Measurements from ENCODE around the gene UCK1. TPM values are rescaled to one million over a fixed set of nuclear protein-coding genes. Genes with fewer than 3 reads are reported as not detected.

UCK1 gene
- total RNA-seq, 1 experiment from 2014 or later, result 44.0 TPM

DNA sequence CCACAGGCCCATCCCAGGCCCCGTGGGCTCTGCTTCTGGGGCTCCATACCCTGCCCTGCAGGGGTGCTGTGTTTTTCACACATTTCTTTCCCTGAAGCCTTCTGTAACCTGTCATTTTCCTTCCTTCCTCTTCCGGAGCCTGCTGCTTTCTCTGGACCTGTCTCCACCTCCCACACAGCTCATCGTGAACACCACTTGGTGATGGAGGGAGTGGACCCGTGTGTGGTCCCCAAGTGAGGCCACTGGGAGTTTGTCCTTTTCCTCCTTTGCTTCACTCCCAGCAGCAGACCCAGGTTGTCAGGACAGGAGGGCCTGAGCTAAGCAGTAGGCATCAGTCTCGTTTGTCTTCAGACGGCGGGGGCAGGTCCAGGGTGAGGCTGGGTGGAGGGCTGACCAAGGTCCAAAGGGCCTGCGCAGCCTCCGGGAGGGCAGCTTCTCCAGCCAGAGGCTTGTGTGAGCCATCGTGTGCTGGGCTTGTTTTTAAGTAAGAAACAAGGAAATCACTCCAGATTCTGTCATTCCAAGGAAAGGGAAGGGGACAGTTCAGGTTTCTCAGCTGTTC is 34.1 kb downstream of the UCK1 start:
- no peak for DNase-seq (ENCODE audit: low read depth)

GRCh38 chr9:131495785-131496184 is 35.3 kb downstream of the UCK1 start:
- no peak for DNase-seq (ENCODE audit: low read depth)

DNA sequence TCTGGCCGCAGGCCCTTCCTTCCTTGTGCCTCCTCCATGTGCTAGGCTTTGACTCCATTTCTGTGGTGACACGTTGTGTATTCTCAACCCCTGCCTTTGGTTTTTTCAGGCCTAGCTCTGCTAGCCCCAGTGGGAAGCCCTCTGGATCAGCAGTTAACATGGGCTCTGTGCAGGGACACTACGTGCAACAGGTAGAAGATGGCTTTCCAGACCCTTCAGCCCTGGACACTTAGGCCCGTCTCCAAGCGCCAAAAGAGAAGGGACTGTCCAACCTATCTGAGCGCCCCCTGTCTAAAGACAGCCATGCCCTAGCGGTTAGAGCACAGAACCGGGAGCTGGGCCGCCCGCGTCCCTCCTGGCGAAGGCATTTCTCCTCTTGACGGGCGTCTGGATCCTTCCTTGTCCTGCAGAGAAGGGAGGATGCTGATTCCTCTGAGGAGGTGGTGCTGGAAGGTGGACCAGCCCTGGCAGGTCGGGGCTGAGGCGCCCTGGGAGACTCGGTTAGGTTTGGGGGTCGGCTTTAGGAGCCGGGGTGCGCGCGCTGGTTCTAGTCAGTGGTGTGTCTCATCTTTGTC is 36.7 kb downstream of the UCK1 start:
- no peak for DNase-seq (ENCODE audit: low read depth)

DNA sequence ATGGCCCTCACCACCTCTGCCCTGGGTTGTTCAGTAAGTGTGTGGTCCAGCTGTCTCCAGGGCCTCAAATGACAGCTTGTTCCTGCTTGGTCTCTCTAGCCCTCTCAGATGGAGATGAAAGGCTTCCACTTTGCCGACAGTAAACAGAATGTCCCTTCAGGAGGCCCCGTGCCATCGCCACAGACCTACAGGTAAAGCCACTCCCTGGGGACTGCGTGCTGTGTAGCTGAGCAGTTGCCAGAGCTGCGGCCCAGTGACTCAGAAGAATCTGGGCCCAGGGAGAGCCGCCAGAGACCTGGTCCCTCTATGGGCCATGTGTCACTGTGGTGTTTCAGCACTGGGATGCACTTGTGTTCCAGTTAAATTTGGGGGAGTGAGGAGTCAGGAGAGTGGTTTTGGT is 39.0 kb downstream of the UCK1 start:
- no peak for DNase-seq (ENCODE audit: low read depth)

DNA sequence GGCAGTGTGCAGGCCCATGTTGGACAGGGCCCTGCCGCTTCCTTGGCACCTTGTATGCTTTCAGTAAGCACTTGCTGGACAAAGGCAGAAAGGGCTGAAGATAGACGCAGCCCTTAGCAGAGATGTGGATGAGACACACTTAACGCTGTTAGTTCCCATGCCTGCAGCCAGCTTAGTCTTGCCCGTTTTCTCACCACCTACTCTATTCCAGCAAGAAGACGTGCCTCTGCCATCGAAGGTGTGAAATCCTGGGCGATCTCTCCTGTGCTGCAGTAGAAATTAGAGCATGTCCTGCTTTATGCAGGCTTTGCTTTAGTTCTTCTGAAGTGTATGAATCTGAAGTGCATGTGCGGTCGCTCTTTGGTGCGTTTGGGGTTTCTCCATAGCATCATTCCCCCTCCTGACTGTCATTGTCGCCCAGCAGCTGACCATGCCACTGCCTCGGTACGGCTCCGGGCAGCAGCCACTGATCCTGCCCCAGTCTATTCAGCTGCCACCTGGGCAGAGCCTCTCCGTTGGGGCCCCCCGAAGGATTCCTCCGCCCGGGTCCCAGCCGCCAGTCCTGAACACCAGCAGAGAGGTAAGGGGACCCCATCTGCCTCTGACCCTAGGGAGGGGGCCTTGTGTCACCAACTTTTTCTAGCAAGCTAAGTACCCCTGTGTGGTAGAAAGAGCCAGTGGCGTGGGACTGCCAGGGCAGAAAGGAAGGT is 39.9 kb downstream of the UCK1 start:
- no peak for DNase-seq (ENCODE audit: low read depth)

- no peak for DNase-seq (ENCODE audit: low read depth)
Measured at GRCh38 chr9:131490514-131490913, 40.5 kb downstream of the UCK1 start.

- no peak for DNase-seq (ENCODE audit: low read depth)
Measured at GRCh38 chr9:131487621-131488031, 43.4 kb downstream of the UCK1 start.

GRCh38 chr9:131487001-131487400 is 44.1 kb downstream of the UCK1 start:
- DNase-seq (ENCODE audit: low read depth), result no peak

- DNase-seq (ENCODE audit: low read depth), result no peak
Measured at GRCh38 chr9:131485728-131486422, 45.2 kb downstream of the UCK1 start.

GRCh38 chr9:131485206-131485605 is 45.9 kb downstream of the UCK1 start:
- DNase-seq (ENCODE audit: low read depth), result no peak

- no peak for DNase-seq (ENCODE audit: low read depth)
Measured at GRCh38 chr9:131484560-131485185, 46.4 kb downstream of the UCK1 start.

GRCh38 chr9:131484051-131484445 is 47.0 kb downstream of the UCK1 start:
- DNase-seq (ENCODE audit: low read depth), result no peak

- DNase-seq (ENCODE audit: low read depth), result no peak
Measured at GRCh38 chr9:131483319-131484050, 47.6 kb downstream of the UCK1 start.

- no peak for DNase-seq (ENCODE audit: low read depth)
Measured at GRCh38 chr9:131482343-131483006, 48.6 kb downstream of the UCK1 start.

- no peak for DNase-seq (ENCODE audit: low read depth)
Measured at GRCh38 chr9:131481441-131482342, 49.4 kb downstream of the UCK1 start.

DNA sequence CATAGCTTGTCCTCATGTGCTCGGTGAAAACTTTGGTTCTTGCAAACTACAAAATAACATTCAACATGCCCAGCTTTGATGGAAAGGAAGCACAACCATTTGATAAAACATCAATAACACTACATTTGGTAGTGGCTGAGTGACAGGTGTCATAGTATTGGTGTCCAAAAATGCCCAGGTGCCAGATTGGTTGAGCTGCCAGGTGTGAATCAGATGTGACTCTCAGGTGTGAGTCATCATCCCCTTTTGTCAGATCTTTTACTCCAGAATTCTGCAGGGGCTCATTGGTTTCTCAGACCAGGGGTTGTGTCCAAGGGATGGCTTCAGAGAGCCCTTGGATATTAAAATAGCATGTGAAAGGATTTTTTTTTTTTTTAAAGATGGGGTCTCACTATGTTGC is 50.8 kb downstream of the UCK1 start:
- DNase-seq (ENCODE audit: low read depth), result no peak

DNA sequence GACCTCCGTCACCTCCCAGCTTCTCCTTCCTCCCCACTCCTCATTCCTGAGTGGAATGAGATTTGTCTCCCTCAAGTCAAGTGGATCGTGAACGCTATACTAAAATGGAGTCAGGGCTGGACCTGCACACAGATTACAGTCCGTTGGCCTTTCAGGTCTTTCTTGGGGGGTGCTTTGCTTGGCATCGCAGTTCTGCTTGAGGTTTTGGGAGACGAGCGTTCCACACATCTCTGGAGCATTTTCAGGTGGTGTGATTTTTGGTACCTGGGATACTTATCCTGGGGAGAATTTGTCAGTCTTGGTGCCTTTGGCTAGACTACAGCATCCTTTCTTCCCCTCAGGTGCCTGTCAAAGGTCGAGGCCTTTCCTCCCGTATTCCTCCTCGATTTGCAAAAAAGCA is 52.2 kb downstream of the UCK1 start:
- no peak for DNase-seq (ENCODE audit: low read depth)

DNA sequence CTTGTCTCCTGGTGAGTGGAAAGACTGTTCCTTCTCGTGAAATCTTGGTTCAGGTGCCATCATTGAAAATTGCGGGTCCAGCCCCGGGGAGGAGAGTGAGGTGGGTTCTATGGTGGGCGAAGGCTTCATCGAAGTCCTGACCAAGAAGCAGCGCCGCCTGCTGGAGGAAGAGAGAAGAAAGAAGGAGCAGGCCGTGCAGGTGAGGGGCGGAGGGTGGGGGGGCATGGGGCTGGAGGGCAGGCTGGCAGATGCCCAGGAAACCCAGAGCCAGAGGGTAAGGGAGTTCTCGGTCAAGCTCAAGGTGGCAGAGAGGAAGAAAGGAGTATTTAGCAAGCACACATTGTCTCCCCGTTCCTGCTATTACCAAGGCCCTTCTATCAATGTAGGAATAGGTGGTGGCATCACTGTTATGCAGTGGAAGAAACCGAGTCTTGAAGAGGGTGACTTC is 52.6 kb downstream of the UCK1 start:
- no peak for DNase-seq (ENCODE audit: low read depth)

DNA sequence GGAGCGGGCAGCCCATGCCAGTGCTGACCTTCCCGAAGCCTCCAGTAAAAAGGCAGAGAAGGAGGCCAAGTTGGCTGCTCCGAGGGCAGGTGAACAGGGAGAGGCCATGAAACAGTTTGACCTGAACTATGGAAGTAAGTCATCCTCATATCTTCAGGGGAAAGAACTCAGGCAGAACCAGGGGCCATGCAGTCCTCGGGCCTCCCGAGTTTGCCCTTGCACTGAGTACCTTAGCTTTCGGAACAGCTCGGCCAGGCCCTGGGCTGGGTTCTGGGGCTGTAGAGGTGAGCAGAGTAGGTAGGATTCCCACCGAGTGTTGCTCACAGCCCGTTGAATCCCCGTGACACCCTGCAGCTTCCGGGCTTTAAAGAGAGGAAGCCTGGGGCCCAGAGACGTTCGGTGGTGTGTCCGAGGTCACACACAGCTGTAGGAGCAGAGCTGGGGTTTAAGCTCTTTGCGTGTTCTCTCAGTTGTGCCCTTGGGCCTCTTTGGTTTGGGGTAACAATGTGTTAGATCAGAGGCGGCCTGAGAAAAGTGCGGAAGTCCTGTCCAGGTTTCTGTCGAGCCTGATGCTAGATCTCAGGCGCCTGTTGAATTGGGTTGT is 53.1 kb downstream of the UCK1 start:
- DNase-seq (ENCODE audit: low read depth), result no peak

- no peak for DNase-seq (ENCODE audit: low read depth)
Measured at GRCh38 chr9:131477367-131477766, 53.7 kb downstream of the UCK1 start.

Data from M059J (cell line).